Medulla oblongata (tissue), 1 donor: ENCODE data around the gene DCLRE1A.

Source experiments
- DNase-seq: peaks from one replicate; pipeline ENCODE4 v3.0.0-alpha.2; 2015; ENCODE audit errors: extremely low spot score

Gene DCLRE1A

DNA sequence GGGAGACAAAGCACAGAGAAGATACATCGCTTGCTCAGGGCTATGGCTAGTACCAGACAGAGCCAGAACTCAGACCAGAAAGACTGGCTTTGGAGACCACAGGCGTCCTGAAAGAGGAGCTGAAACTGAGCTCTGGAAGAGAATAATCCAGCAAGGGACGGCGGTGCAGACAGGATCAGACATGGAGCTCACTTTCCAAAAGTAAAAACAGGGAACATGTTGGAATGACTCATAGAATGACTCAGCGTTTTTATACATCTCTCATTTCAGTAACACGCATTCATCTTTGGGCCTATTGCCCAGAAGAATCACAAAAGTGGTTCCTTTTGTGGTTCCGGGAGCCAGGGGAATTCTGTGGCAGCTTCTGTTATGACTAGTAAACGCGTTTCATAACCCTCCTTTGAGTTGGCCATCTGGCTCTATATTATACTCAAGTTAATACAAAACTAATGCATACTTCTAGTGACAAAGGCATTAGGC, 65.2 kb downstream of the DCLRE1A start:
- no peak for DNase-seq
